Measurements from ENCODE around the gene NACC2. TPM values are rescaled to one million over a fixed set of nuclear protein-coding genes. Genes with fewer than 3 reads are reported as not detected.

The NACC2 gene
- total and polyA plus RNA-seq, 2 experiments from 2014 or later = 3.8 to 20.8 TPM

DNA sequence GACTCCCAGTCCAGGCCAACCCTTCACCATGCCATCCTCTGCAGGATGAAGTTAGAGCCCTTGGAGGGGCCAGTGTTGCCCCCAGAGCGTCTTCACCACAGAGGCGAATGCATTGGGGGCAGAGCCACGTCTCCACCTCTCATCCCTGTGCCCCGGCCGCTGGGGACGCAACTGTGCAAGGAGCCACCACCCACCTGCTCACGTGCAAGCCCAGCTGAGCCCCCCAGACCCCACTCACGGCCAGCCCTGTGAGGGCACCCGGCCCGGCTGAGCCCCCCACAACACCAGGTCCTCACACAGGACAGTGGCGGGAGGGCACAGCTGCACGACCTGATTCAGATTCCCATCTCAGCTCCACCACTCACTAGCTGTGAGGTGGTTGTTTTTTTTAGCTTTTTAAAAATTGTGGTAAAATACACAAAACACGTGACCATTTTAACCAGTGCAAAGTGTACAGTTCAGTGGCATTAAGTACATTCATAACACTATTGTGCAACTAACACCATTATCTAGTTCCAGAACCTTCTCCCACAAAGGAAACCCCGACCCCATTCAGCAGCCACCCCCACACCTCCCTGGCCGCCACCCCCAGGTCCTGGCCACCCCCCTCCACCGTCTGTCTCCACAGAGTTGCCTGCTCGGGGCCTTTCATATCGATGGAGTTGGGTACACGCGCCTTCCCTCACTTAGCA, 100.4 kb downstream of the NACC2 start:
- TF ChIP-seq CREB1 (CRISPR knock-in tag; IDR thresholded peaks at IDR 0.05; ENCODE audit: low read depth) = no peak
- TF ChIP-seq, protein P1, sequence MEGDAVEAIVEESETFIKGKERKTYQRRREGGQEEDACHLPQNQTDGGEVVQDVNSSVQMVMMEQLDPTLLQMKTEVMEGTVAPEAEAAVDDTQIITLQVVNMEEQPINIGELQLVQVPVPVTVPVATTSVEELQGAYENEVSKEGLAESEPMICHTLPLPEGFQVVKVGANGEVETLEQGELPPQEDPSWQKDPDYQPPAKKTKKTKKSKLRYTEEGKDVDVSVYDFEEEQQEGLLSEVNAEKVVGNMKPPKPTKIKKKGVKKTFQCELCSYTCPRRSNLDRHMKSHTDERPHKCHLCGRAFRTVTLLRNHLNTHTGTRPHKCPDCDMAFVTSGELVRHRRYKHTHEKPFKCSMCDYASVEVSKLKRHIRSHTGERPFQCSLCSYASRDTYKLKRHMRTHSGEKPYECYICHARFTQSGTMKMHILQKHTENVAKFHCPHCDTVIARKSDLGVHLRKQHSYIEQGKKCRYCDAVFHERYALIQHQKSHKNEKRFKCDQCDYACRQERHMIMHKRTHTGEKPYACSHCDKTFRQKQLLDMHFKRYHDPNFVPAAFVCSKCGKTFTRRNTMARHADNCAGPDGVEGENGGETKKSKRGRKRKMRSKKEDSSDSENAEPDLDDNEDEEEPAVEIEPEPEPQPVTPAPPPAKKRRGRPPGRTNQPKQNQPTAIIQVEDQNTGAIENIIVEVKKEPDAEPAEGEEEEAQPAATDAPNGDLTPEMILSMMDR (conservative IDR thresholded peaks at IDR 0.05; ENCODE audit: low read depth in 2 of 2) = no peak
- TF ChIP-seq, protein P2, sequence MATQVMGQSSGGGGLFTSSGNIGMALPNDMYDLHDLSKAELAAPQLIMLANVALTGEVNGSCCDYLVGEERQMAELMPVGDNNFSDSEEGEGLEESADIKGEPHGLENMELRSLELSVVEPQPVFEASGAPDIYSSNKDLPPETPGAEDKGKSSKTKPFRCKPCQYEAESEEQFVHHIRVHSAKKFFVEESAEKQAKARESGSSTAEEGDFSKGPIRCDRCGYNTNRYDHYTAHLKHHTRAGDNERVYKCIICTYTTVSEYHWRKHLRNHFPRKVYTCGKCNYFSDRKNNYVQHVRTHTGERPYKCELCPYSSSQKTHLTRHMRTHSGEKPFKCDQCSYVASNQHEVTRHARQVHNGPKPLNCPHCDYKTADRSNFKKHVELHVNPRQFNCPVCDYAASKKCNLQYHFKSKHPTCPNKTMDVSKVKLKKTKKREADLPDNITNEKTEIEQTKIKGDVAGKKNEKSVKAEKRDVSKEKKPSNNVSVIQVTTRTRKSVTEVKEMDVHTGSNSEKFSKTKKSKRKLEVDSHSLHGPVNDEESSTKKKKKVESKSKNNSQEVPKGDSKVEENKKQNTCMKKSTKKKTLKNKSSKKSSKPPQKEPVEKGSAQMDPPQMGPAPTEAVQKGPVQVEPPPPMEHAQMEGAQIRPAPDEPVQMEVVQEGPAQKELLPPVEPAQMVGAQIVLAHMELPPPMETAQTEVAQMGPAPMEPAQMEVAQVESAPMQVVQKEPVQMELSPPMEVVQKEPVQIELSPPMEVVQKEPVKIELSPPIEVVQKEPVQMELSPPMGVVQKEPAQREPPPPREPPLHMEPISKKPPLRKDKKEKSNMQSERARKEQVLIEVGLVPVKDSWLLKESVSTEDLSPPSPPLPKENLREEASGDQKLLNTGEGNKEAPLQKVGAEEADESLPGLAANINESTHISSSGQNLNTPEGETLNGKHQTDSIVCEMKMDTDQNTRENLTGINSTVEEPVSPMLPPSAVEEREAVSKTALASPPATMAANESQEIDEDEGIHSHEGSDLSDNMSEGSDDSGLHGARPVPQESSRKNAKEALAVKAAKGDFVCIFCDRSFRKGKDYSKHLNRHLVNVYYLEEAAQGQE (IDR thresholded peaks at IDR 0.05; ENCODE audit: unreplicated experiment) = no peak
- TF ChIP-seq EZH2phosphoT487 (IDR thresholded peaks at IDR 0.05; ENCODE audit: unreplicated experiment) = no peak
- TF ChIP-seq ZNF114 (CRISPR knock-in tag; IDR thresholded peaks at IDR 0.05) = no peak
- no peak for TF ChIP-seq ZNF331 (CRISPR knock-in tag; IDR thresholded peaks at IDR 0.05; ENCODE audit: low read depth)
- no peak for TF ChIP-seq JUNB (IDR thresholded peaks at IDR 0.05; ENCODE audit: unreplicated experiment)
- TF ChIP-seq EZH2 (IDR thresholded peaks at IDR 0.05; ENCODE audit: low read depth, unreplicated experiment) = no peak
- TF ChIP-seq, protein P3, sequence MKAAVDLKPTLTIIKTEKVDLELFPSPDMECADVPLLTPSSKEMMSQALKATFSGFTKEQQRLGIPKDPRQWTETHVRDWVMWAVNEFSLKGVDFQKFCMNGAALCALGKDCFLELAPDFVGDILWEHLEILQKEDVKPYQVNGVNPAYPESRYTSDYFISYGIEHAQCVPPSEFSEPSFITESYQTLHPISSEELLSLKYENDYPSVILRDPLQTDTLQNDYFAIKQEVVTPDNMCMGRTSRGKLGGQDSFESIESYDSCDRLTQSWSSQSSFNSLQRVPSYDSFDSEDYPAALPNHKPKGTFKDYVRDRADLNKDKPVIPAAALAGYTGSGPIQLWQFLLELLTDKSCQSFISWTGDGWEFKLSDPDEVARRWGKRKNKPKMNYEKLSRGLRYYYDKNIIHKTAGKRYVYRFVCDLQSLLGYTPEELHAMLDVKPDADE (IDR thresholded peaks at IDR 0.05) = no peak
- H3K36me3 Mint-ChIP-seq (ENCODE audit: low read depth) = no peaks in the 10 kb centered on the region
- no peak overlapping the region for H3K4me3 ChIP-seq
- H3K4me1 ChIP-seq (ENCODE audit: insufficient read depth) = peaks cover 31% of the 10 kb centered on the region; the same call in 1 of the 2 replicates
- H3K27ac Mint-ChIP-seq = no peak overlapping the region
- H3K9me2 ChIP-seq (ENCODE audit: insufficient read depth) = no peaks in the 10 kb centered on the region
- H3K4me3 Mint-ChIP-seq = no peak overlapping the region
- no peaks in the 10 kb centered on the region for H3K9me3 Mint-ChIP-seq
- H4K20me1 ChIP-seq (replicated peaks; ENCODE audit: insufficient read depth) = no peaks in the 10 kb centered on the region
- no peak for ATAC-seq
- H2AFZ ChIP-seq = no peak overlapping the region
- H3K27me3 ChIP-seq (ENCODE audit: insufficient read depth) = no peaks in the 10 kb centered on the region
- no peak overlapping the region for H3K27ac ChIP-seq (ENCODE audit: low read depth)
- H3F3A ChIP-seq (replicated peaks; ENCODE audit: low read depth) = peaks cover 7% of the 10 kb centered on the region
- H3K4me2 ChIP-seq = no peak overlapping the region
- no peaks in the 10 kb centered on the region for H3K36me3 ChIP-seq (ENCODE audit: insufficient read depth)
- no peak for DNase-seq (ENCODE audit: low spot score)
- peaks cover 20% of the 10 kb centered on the region for H3K27me3 Mint-ChIP-seq (ENCODE audit: insufficient read depth, low read depth, poor library complexity)
- no peaks in the 10 kb centered on the region for H3K79me2 ChIP-seq (replicated peaks; ENCODE audit: insufficient read depth)
- peaks cover 23% of the 10 kb centered on the region for H3K4me1 Mint-ChIP-seq
